Stimulated activated CD8-positive, alpha-beta memory T cell treated with anti-CD3 and anti-CD28 coated beads, Interleukin-2, amount 100 ng/mL, for 1 hour (primary cell): Measurements from ENCODE around the gene LMCD1.
A peak's percentile ranks its signal among the peaks of the same experiment; 100 is the strongest.

Experiments used
- DNase-seq, 2 donors: peaks; one replicate each; pipeline ENCODE4 v3.0.0-alpha.2; 2020; ENCODE audit warnings: low read depth in 2 of 2

The LMCD1 gene

GRCh38 chr3:8617921-8618320 lies 116.3 kb downstream of the LMCD1 start:
- DNase-seq = no peak

- no peak for DNase-seq
Observed at GRCh38 chr3:8618950-8619349, 117.3 kb downstream of the LMCD1 start.

GRCh38 chr3:8619548-8619947 lies 117.9 kb downstream of the LMCD1 start:
- DNase-seq = no peak

- DNase-seq = no peak
Observed at GRCh38 chr3:8621141-8621540, 119.5 kb downstream of the LMCD1 start.

GRCh38 chr3:8621872-8622271 lies 120.2 kb downstream of the LMCD1 start:
- no peak for DNase-seq

GRCh38 chr3:8622873-8623691 lies 121.5 kb downstream of the LMCD1 start:
- peak in 1 of 2 donors; percentile 12 for DNase-seq

- DNase-seq = no peak
Observed at GRCh38 chr3:8623741-8624140, 122.1 kb downstream of the LMCD1 start.
